GM23248 (cell line): ENCODE data around the gene FOXN1. TPM values are rescaled to one million over a fixed set of nuclear protein-coding genes. Genes with fewer than 3 reads are reported as not detected.

ENCODE experiments used
- DNase-seq: peaks from one replicate; pipeline ENCODE4 v3.0.0-alpha.2; 2015
- H2AFZ ChIP-seq: fragments of 200-600 bp; sonication (generic); 2 replicates; pipeline ENCODE4 v1.6.1; 2016; ENCODE audit warnings: antibody characterized with exemption
- H3F3A ChIP-seq: fragments of 200-600 bp; sonication (generic); 2 replicates; pipeline ENCODE4 v1.6.1; 2016; ENCODE audit warnings: mild to moderate bottlenecking, antibody characterized with exemption, mixed run types; ENCODE audit not compliant: insufficient read depth
- H3K27ac ChIP-seq: fragments of 200-600 bp; sonication (generic); 2 replicates; pipeline ENCODE4 v1.5.1; 2016; ENCODE audit warnings: mild to moderate bottlenecking
- H3K27me3 ChIP-seq: fragments of 200-600 bp; sonication (generic); replicated peaks from 2 replicates; pipeline ENCODE4 v1.6.1; 2016; ENCODE audit warnings: mild to moderate bottlenecking; ENCODE audit not compliant: insufficient read depth
- H3K36me3 ChIP-seq: fragments of 200-600 bp; sonication (generic); 2 replicates; pipeline ENCODE4 v1.6.1; 2016; ENCODE audit warnings: low read depth, mild to moderate bottlenecking
- H3K4me1 ChIP-seq: fragments of 200-600 bp; sonication (generic); 2 replicates; pipeline ENCODE4 v1.6.1; 2016; ENCODE audit warnings: mild to moderate bottlenecking; ENCODE audit not compliant: insufficient read depth
- H3K4me2 ChIP-seq: fragments of 200-600 bp; sonication (generic); one replicate; pipeline ENCODE4 v1.6.1; 2016; ENCODE audit warnings: mild to moderate bottlenecking; ENCODE audit not compliant: unreplicated experiment
- H3K4me3 ChIP-seq: fragments of 200-600 bp; sonication (generic); 2 replicates; pipeline ENCODE4 v1.5.1; 2016; ENCODE audit warnings: mild to moderate bottlenecking
- H3K79me2 ChIP-seq: fragments of 200-600 bp; sonication (generic); 2 replicates; pipeline ENCODE4 v1.6.1; 2016; ENCODE audit warnings: mild to moderate bottlenecking; ENCODE audit not compliant: insufficient read depth
- H3K9ac ChIP-seq: fragments of 200-600 bp; sonication (generic); 2 replicates; pipeline ENCODE4 v1.6.1; 2016; ENCODE audit warnings: mild to moderate bottlenecking
- H3K9me2 ChIP-seq: fragments of 200-600 bp; sonication (generic); 2 replicates; pipeline ENCODE4 v1.6.1; 2016; ENCODE audit warnings: mixed run types, mild to moderate bottlenecking, moderate library complexity; ENCODE audit not compliant: insufficient read depth
- H3K9me3 ChIP-seq: fragments of 200-600 bp; sonication (generic); one replicate; pipeline ENCODE4 v1.6.1; 2017; ENCODE audit warnings: low read depth
- H4K20me1 ChIP-seq: fragments of 200-600 bp; sonication (generic); 2 replicates; pipeline ENCODE4 v1.6.0; 2016; ENCODE audit not compliant: insufficient read depth
- EZH2 ChIP-seq: fragments of 200-600 bp; sonication (generic); IDR thresholded peaks from 2 replicates; pipeline ENCODE4 v1.6.1; 2018; ENCODE audit warnings: antibody characterized with exemption, mild to moderate bottlenecking; ENCODE audit not compliant: insufficient read depth, poor library complexity, severe bottlenecking
- EZH2phosphoT487 ChIP-seq: fragments of 200-600 bp; sonication (generic); IDR thresholded peaks from 2 replicates; pipeline ENCODE4 v1.6.1; 2018; ENCODE audit warnings: antibody characterized with exemption, moderate library complexity, mild to moderate bottlenecking, low read depth; ENCODE audit not compliant: insufficient read depth
- WGBS, 2 experiments: methylation state at CpG; one replicate each; pipeline ENCODE4 v1.1.6; 2015 to 2017; ENCODE audit warnings: low lambda C conversion rate in 2 of 2, low coverage in 1 of 2; ENCODE audit errors: missing lambda C conversion rate in 2 of 2; 5-methylcytosine and 5-hydroxymethylcytosine counted together
- in situ Hi-C: fragments of 300-500 bp; cut with MboI; formaldehyde crosslinking; loops from 2 replicates; pipeline ENCODE4 v1.15.0; 2020
- polyA plus RNA-seq: library from polyadenylated mRNA; unstranded; fragments of >200 nt; fragmentation: Nextera tagmentation; extraction: Ambion mirVana; gene quantifications from 2 replicates; pipeline ENCODE4 v1.2.1, GENCODE V29; 2016
- total RNA-seq: library from RNA; depleted of rRNA; stranded (reverse); fragments of >200 nt; shearing (Covaris generic); gene quantifications from 2 replicates; pipeline ENCODE4 v1.2.3, GENCODE V29; 2014

The FOXN1 gene
- total and polyA plus RNA-seq, 2 experiments from 2014 or later: not detected

DNA sequence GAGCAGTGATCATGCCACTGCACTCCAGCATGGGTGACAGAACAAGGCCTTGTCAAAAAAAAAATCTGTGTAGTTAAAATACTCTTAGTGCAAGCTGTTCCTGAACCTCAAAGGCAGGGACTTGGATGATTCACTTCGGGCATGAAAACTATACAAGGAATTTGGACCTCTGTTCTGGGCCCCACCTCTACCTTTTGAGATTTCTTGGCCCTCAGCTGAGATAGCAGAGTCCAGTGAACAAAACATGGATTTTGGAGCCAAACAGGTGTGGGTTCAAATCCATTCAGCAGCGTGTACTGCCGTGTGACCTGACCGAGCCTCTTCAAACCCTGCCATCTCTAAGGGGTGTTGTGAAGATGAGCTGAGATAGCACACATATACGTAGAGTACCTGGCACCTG is 25.9 kb upstream of the FOXN1 start:
- no peak for DNase-seq
- H3K79me2 ChIP-seq: no peaks in the 10 kb centered on the region

DNA sequence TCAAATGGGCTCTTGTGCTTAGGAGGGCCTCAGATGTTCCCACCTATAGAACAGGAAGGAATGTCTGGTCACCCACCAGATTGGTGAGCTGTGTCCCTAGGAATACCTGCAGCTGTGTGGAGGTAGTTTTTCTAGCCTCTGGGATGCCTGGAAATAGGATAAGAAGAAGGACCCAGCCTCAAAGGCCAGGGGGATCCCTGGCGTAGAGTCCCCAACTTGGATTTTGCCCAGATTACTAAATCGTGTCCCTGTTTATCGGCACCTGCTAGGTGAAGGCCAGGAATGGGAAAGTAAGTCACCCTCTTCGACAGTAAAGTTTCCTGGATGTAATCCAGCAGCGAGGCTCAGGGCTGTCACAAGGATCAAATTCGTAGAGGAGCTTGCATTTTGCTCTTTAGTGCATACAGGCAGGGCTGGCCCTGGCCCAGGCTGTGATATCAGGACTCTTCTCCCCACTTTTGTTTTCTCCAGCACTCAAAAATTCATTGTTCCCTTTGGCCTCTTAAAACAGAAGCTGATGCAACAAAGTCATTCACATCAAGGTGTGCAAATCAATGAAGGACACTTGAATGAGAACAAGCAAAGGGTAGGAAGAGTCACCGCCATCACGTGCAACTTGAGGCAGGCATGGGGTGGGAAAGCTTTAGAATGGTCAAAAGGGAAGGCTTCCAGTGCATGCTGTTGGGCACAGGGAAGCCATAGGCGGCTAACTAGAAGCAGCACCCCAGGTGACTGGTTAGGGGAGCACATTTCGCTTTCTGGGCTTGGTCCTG is 25.2 kb upstream of the FOXN1 start:
- H3K79me2 ChIP-seq: no peaks in the 10 kb centered on the region
- H3F3A ChIP-seq: no peaks in the 10 kb centered on the region
- no peaks in the 10 kb centered on the region for H4K20me1 ChIP-seq
- H3K9ac ChIP-seq: no peak overlapping the region
- H2AFZ ChIP-seq: no peak overlapping the region
- TF ChIP-seq EZH2phosphoT487 (no peak), EZH2 (no peak)
- H3K27ac ChIP-seq: no peak overlapping the region
- no peak overlapping the region for H3K4me2 ChIP-seq
- in situ Hi-C loops: no loop called here
- no peak for DNase-seq
- H3K9me3 ChIP-seq: no peaks in the 10 kb centered on the region
- no peak overlapping the region for H3K4me3 ChIP-seq
- no peaks in the 10 kb centered on the region for H3K36me3 ChIP-seq
- WGBS, 2 experiments: 46 to 50% methylated on average over 10 of the region's 10 CpGs
- peaks cover 13% of the 10 kb centered on the region for H3K27me3 ChIP-seq
- H3K9me2 ChIP-seq: no peaks in the 10 kb centered on the region
- H3K4me1 ChIP-seq: no peaks in the 10 kb centered on the region

More for the DNA sequence above, 25.9 kb upstream of the FOXN1 start:
- no peaks in the 10 kb centered on the region for H4K20me1 ChIP-seq
- H3K9ac ChIP-seq: no peak overlapping the region
- no peak overlapping the region for H3K27ac ChIP-seq
- no peaks in the 10 kb centered on the region for H3K9me3 ChIP-seq
- WGBS, 2 experiments: 66 to 73% methylated on average over 5 of the region's 5 CpGs
- TF ChIP-seq EZH2: no peak
- TF ChIP-seq EZH2phosphoT487: no peak
- no peak overlapping the region for H3K4me3 ChIP-seq
- H3K9me2 ChIP-seq: no peaks in the 10 kb centered on the region
- no peak overlapping the region for H2AFZ ChIP-seq
- no peaks in the 10 kb centered on the region for H3K4me1 ChIP-seq
- H3K4me2 ChIP-seq: no peak overlapping the region
- no peaks in the 10 kb centered on the region for H3K36me3 ChIP-seq
- peaks cover 13% of the 10 kb centered on the region for H3K27me3 ChIP-seq
- in situ Hi-C loops: no loop called here
- H3F3A ChIP-seq: no peaks in the 10 kb centered on the region

DNA sequence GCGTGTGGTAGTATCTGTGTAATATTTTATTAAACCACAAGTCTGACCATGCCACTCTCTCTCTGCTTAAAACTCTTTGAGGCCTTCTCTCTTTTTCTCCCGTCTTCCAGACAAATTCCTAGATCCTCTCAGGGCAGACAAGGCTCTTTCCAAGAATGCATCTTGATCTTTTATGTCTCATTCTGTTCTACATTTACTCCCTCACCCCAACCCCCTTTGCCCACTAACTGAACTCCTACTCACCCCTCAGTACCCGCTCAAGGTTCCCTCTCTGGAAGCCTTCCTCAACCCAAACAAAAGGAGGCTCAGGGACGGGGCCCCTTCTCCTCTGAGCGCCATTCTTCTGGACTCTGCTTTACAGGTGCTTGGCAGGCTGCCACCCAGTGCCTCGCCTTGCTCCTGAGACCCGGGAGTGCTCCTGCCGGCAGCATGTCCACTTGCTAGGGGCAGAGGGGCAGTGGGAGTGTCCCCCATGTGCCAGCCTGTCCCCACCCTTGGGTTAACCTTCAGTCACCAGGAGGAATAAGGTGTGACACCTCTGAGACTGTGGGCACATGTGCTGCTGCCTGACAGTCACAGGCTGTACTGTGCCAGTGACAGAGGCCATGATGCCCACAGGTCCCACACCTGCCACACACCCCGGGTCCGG is 23.5 kb upstream of the FOXN1 start:
- Histone ChIP-seq H3K36me3 (no peaks in the 10 kb centered on the region), H3K9ac (no peak overlapping the region), H3F3A (no peaks in the 10 kb centered on the region), H3K27me3 (peaks cover 15% of the 10 kb centered on the region; the same call in 1 of the 2 replicates), H3K4me3 (no peak overlapping the region), H4K20me1 (no peaks in the 10 kb centered on the region), H2AFZ (no peak overlapping the region), H3K9me2 (no peaks in the 10 kb centered on the region), H3K27ac (no peak overlapping the region), H3K4me1 (no peaks in the 10 kb centered on the region), H3K4me2 (no peak overlapping the region), H3K9me3 (no peaks in the 10 kb centered on the region), H3K79me2 (no peaks in the 10 kb centered on the region)
- no peak for DNase-seq
- in situ Hi-C loops: no loop called here
- 52 to 53% methylated on average over 10 of the region's 10 CpGs for WGBS, 2 experiments
- TF ChIP-seq EZH2phosphoT487: no peak

DNA sequence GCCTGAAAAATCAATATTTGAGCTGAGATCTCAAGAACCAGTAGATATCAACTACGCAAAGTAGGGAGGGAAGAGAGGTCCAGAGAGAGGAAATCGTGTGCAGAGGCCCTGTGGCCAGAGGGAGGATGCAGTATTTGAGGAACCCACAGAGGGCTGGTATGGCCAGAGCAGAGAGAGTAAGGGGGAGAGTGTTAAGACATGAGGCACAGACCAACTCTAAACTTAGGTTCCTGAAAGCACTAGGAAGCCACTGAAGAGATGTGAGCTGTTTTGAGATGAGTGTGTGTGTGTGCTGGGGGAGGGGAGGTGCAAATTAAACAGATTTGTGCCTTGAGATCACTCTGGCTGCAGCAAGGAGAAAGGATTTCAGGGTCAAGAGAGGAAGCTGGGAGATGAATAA is 21.9 kb upstream of the FOXN1 start:
- H3F3A ChIP-seq: no peaks in the 10 kb centered on the region
- no peaks in the 10 kb centered on the region for H3K4me1 ChIP-seq
- H3K79me2 ChIP-seq: no peaks in the 10 kb centered on the region
- H3K27me3 ChIP-seq: peaks cover 16% of the 10 kb centered on the region
- no peak for DNase-seq
- no peak for TF ChIP-seq EZH2
- TF ChIP-seq EZH2phosphoT487: no peak
- no peak overlapping the region for H2AFZ ChIP-seq
- no peak overlapping the region for H3K27ac ChIP-seq
- no peak overlapping the region for H3K4me2 ChIP-seq
- WGBS, 2 experiments: 59 to 61% methylated on average over 2 of the region's 2 CpGs
- in situ Hi-C loops: no loop called here
- H3K9me2 ChIP-seq: no peaks in the 10 kb centered on the region
- no peaks in the 10 kb centered on the region for H3K36me3 ChIP-seq
- H3K9me3 ChIP-seq: no peaks in the 10 kb centered on the region
- no peaks in the 10 kb centered on the region for H4K20me1 ChIP-seq
- no peak overlapping the region for H3K9ac ChIP-seq
- no peak overlapping the region for H3K4me3 ChIP-seq
